Gastrocnemius medialis (tissue), 4 donors: Measurements from ENCODE around the gene REN. TPM values are rescaled to one million over a fixed set of nuclear protein-coding genes. Genes with fewer than 3 reads are reported as not detected.

Source experiments
- ATAC-seq, 2 donors: fragments of 150-250 bp; one replicate each; pipeline ENCODE4 v1.9.1; 2016
- DNase-seq, 2 donors: peaks; one replicate each; pipeline ENCODE4 v3.0.0-alpha.2; 2019
- H3K27ac ChIP-seq, 4 donors: fragments of 200-600 bp; sonication (generic); 1 replicate in 1 of 4; 2 replicates in 3 of 4; pipeline ENCODE4 v1.5.1; 2016 to 2018; ENCODE audit warnings: mild to moderate bottlenecking in 2 of 4, moderate library complexity in 1 of 4
- H3K27me3 ChIP-seq, 3 donors: fragments of 200-600 bp; sonication (generic) in 2 of 3; 1 replicate in 1 of 3; 2 replicates in 2 of 3; pipeline versions ENCODE4 v1.5.1 to v1.6.0; 2016 to 2019; ENCODE audit warnings: mild to moderate bottlenecking in 1 of 3, moderate library complexity in 1 of 3
- H3K36me3 ChIP-seq, 2 donors: fragments of 200-600 bp; sonication (generic) in 1 of 2; one replicate each; pipeline ENCODE4 v1.5.1; 2017 to 2018
- H3K4me1 ChIP-seq, 2 donors: fragments of 200-600 bp; sonication (generic) in 1 of 2; one replicate each; pipeline ENCODE4 v1.5.1; 2016 to 2017; ENCODE audit warnings: mild to moderate bottlenecking in 2 of 2
- H3K4me3 ChIP-seq, 4 donors: fragments of 200-600 bp; sonication (generic) in 3 of 4; 1 replicate in 1 of 4; 2 replicates in 3 of 4; pipeline ENCODE4 v1.5.1; 2016 to 2019; ENCODE audit warnings: mild to moderate bottlenecking in 2 of 4
- H3K9me3 ChIP-seq, 3 donors: fragments of 200-600 bp; sonication (generic) in 2 of 3; 1 replicate in 1 of 3; 2 replicates in 2 of 3; pipeline ENCODE4 v1.5.1; 2016 to 2019
- POLR2A ChIP-seq, 2 donors: fragments of 450-650 bp; IDR thresholded peaks; one replicate each; pipeline ENCODE4 v1.6.1; 2017; ENCODE audit warnings: antibody characterized with exemption in 2 of 2, mild to moderate bottlenecking in 2 of 2, moderate library complexity in 2 of 2
- in situ Hi-C, 4 donors: fragments of 200-750 bp; cut with MboI; loops; one replicate each; pipeline versions ENCODE4 v1.15.0 to v1.8.0; 2017; ENCODE audit warnings: low sequenced_read_pairs in 4 of 4
- intact Hi-C: fragments of 100-400 bp; cut with DNase I; formaldehyde crosslinking; loops from one replicate; pipeline ENCODE4 v1.15.1; 2023; ENCODE audit warnings: low total_unique reads
- total RNA-seq, 4 donors: library from RNA; depleted of rRNA; stranded (reverse); fragments of >200 nt; gene quantifications; one replicate each; pipeline versions ENCODE4 v1.1.0 to v1.2.3, GENCODE V29; 2016
- TF ChIP-seq, protein P1 (sequence below), 5 experiments: fragments of 450-650 bp in 3 of 5; fragments of 200-600 bp in 2 of 5; sonication (generic) in 2 of 5; IDR thresholded peaks in 4 of 5; conservative IDR thresholded peaks in 1 of 5; 1 replicate in 4 of 5; 2 replicates in 1 of 5; pipeline ENCODE4 v1.5.1; 2016 to 2019; ENCODE audit warnings: antibody characterized with exemption in 5 of 5, mild to moderate bottlenecking in 3 of 5, moderate library complexity in 3 of 5

Gene REN
- total RNA-seq, 4 donors from 2014 or later = 0.22 TPM; not detected in 3

DNA sequence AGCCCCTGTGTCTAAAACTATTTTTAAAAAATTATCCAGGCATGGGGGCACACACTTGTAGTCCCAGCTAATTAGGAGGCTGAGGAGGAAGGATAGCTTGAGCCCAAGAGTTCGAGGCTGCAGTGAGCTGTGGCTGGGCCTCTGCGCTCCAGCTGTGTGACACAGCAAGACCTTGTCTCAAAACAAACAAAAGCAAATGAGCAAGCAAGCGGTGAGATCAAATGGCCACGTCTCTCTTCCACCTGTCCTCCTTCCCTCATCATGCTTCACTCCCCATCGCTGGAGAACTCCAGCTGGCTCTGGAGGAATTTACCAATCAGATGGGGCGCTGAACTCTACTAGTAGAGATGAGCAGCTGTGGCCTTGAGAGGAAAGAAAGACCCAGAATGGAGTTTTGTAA, 14.0 kb upstream of the REN start:
- Histone ChIP-seq H3K36me3 (no peaks in the 10 kb centered on the region), H3K4me3 (no peak overlapping the region), H3K9me3 (no peaks in the 10 kb centered on the region), H3K4me1 (no peaks in the 10 kb centered on the region), H3K27me3 (no peaks in the 10 kb centered on the region), H3K27ac (no peak overlapping the region)
- no peak for ATAC-seq
- in situ Hi-C loops (no loop called here), intact Hi-C loops (no loop called here)
- DNase-seq = no peak
- TF ChIP-seq POLR2A (IDR thresholded peaks at IDR 0.05) = no peak
- TF ChIP-seq, protein P1, sequence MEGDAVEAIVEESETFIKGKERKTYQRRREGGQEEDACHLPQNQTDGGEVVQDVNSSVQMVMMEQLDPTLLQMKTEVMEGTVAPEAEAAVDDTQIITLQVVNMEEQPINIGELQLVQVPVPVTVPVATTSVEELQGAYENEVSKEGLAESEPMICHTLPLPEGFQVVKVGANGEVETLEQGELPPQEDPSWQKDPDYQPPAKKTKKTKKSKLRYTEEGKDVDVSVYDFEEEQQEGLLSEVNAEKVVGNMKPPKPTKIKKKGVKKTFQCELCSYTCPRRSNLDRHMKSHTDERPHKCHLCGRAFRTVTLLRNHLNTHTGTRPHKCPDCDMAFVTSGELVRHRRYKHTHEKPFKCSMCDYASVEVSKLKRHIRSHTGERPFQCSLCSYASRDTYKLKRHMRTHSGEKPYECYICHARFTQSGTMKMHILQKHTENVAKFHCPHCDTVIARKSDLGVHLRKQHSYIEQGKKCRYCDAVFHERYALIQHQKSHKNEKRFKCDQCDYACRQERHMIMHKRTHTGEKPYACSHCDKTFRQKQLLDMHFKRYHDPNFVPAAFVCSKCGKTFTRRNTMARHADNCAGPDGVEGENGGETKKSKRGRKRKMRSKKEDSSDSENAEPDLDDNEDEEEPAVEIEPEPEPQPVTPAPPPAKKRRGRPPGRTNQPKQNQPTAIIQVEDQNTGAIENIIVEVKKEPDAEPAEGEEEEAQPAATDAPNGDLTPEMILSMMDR (IDR thresholded peaks at IDR 0.05 in 4 of 5, conservative IDR thresholded peaks at IDR 0.05 in 1 of 5) = no peak

- Histone ChIP-seq H3K9me3 (no peaks in the 10 kb centered on the region), H3K27me3 (peaks cover 0 to 3% (median 2%) of the 10 kb centered on the region in 3 donors), H3K27ac (no peak overlapping the region), H3K4me3 (no peak overlapping the region), H3K4me1 (no peaks in the 10 kb centered on the region), H3K36me3 (no peaks in the 10 kb centered on the region)
- in situ Hi-C loops (no loop called here), intact Hi-C loops (no loop called here)
- ATAC-seq (no peak), DNase-seq (no peak)
- TF ChIP-seq, protein P1 (IDR thresholded peaks at IDR 0.05 in 4 of 5, conservative IDR thresholded peaks at IDR 0.05 in 1 of 5) = no peak
- TF ChIP-seq POLR2A (IDR thresholded peaks at IDR 0.05) = no peak
Observed at GRCh38 chr1:204178487-204179281, 12.5 kb upstream of the REN start.

GRCh38 chr1:204177133-204177532, 11.0 kb upstream of the REN start:
- no peak overlapping the region for H3K27ac ChIP-seq
- ATAC-seq (no peak), DNase-seq (no peak)
- H3K4me3 ChIP-seq = no peak overlapping the region
- H3K36me3 ChIP-seq = no peaks in the 10 kb centered on the region
- TF ChIP-seq, protein P1 (IDR thresholded peaks at IDR 0.05 in 4 of 5, conservative IDR thresholded peaks at IDR 0.05 in 1 of 5) = no peak
- no peak for TF ChIP-seq POLR2A (IDR thresholded peaks at IDR 0.05)
- no peaks in the 10 kb centered on the region for H3K4me1 ChIP-seq
- in situ Hi-C loops (no loop called here), intact Hi-C loops (no loop called here)
- no peaks in the 10 kb centered on the region for H3K9me3 ChIP-seq
- H3K27me3 ChIP-seq = peaks cover 0 to 3% (median 3%) of the 10 kb centered on the region in 3 donors

DNA sequence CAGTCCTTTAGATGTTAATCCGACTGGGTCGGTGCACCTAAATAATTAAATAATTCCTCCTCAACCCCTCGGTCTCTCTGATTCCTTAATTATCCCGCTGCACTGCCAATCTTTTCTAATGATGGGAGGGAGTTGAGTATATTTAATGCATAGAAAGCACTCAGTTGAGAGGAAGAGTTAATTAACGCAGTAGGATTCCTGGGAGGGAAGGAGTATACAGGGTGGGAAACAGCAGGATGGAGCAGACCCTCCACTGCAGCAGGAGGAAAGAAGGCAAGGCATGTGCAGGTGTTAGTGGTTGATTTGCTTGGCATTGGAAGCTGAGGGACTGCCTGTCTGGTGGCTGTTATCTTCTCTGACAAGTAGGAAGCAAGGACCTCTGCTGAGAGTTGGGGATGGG, 9.9 kb upstream of the REN start:
- no peak overlapping the region for H3K27ac ChIP-seq
- no peak for TF ChIP-seq POLR2A (IDR thresholded peaks at IDR 0.05)
- TF ChIP-seq, protein P1 (IDR thresholded peaks at IDR 0.05 in 4 of 5, conservative IDR thresholded peaks at IDR 0.05 in 1 of 5) = no peak
- no peaks in the 10 kb centered on the region for H3K9me3 ChIP-seq
- no peaks in the 10 kb centered on the region for H3K36me3 ChIP-seq
- H3K4me3 ChIP-seq = no peak overlapping the region
- intact Hi-C loops = no loop called here
- peaks cover 0 to 3% (median 3%) of the 10 kb centered on the region in 3 donors for H3K27me3 ChIP-seq
- ATAC-seq = no peak
- no peaks in the 10 kb centered on the region for H3K4me1 ChIP-seq
- no peak for DNase-seq
- in situ Hi-C loops = no loop called here
